Right cardiac atrium (tissue), 5 donors: Measurements from ENCODE around the gene CIITA. TPM values are rescaled to one million over a fixed set of nuclear protein-coding genes. Genes with fewer than 3 reads are reported as not detected.
A peak's percentile ranks its signal among the peaks of the same experiment; 100 is the strongest.

Experiments used
- ATAC-seq, 2 donors: fragments of 200-7000 bp; cut with Tn5 transposase; one replicate each; pipeline versions ENCODE4 v1.8.0 to v1.9.1; 2020; ENCODE audit warnings: moderate library complexity in 2 of 2, mild to moderate bottlenecking in 1 of 2
- DNase-seq, 3 donors: peaks; one replicate each; pipeline ENCODE4 v3.0.0-alpha.2; 2020
- H3K27ac ChIP-seq: one replicate; pipeline ENCODE4 v1.5.1; 2013; ENCODE audit warnings: mild to moderate bottlenecking, low read length, control low read depth, moderate library complexity
- H3K27me3 ChIP-seq: one replicate; pipeline ENCODE4 v1.6.1; 2013; ENCODE audit not compliant: control insufficient read depth, insufficient read depth
- H3K4me1 ChIP-seq: one replicate; pipeline ENCODE4 v1.6.1; 2013; ENCODE audit warnings: low read length; ENCODE audit not compliant: control insufficient read depth, insufficient read depth
- H3K4me3 ChIP-seq: one replicate; pipeline ENCODE4 v1.5.1; 2013; ENCODE audit warnings: low read length, control low read depth
- H3K9me3 ChIP-seq: one replicate; pipeline ENCODE4 v1.6.1; 2013; ENCODE audit warnings: low read length; ENCODE audit not compliant: control insufficient read depth
- WGBS: extraction: QIAGEN DNeasy Blood & Tissue Kit; methylation state at CpG from one replicate; pipeline ENCODE4 v1.1.7; 2013; 5-methylcytosine and 5-hydroxymethylcytosine counted together
- intact Hi-C, 4 donors: fragments of 100-400 bp; cut with DNase I; formaldehyde crosslinking; loops; one replicate each; pipeline versions ENCODE4 v1.11.0 to v1.14.0; 2022 to 2023
- polyA plus RNA-seq: library from polyadenylated mRNA; stranded (reverse); fragments of 200-250 nt; gene quantifications from one replicate; pipeline ENCODE4 v1.2.3, GENCODE V29; 2013
- total RNA-seq, 4 donors: library from RNA; stranded (reverse); fragmentation: NEBNext Ultra II Directional; extraction: Animal tissue kit (Norgen Biotek cat#: 25700); gene quantifications; one replicate each; pipeline ENCODE4 v1.2.1, GENCODE V29; 2021
- donor health status: healthy with polysubstance abuse.
- donor health status: DM: no; HTN: yes; CAD: no.
- donor health status: DM: no; HTN: no; CAD: no.
- donor health status: DM: no; HTN: yes; CAD: no; lungs with severe emphysema.
- donor health status: DM: yes; HTN: yes; CAD: no.

Gene CIITA
- total and polyA plus RNA-seq, 5 donors = 5.3 to 9.1 (median 7.3) TPM

- Histone ChIP-seq H3K4me1 (peaks cover 3% of the 10 kb centered on the region), H3K9me3 (no peaks in the 10 kb centered on the region), H3K27ac (no peak overlapping the region), H3K27me3 (no peaks in the 10 kb centered on the region), H3K4me3 (no peak overlapping the region)
- ATAC-seq (peak; percentile 61 to 68), DNase-seq (peak in 1 of 3 donors; percentile 32)
- intact Hi-C loops = loop anchor here in 3 of 4 donors (2.0 to 10.0 kb wide), 4 partner anchors 133 to 386 kb away; partner anchors contain the start of gene SOCS1 (in 1 of the 3)
- WGBS = 42% methylated on average over 3 of the region's 3 CpGs
Measured at GRCh38 chr16:10971560-10971961, 94.6 kb downstream of the CIITA start.

- H3K27me3 ChIP-seq = no peaks in the 10 kb centered on the region
- H3K4me3 ChIP-seq = no peak overlapping the region
- H3K9me3 ChIP-seq = no peaks in the 10 kb centered on the region
- H3K4me1 ChIP-seq = peaks cover 3% of the 10 kb centered on the region
- ATAC-seq (no peak), DNase-seq (peak; percentile 24 to 63 (median 44))
- intact Hi-C loops = loop anchor here in 2 of 4 donors (5.0 to 10.0 kb wide), 2 partner anchors 133 to 385 kb away; no protein-coding TSS in a partner anchor
- no peak overlapping the region for H3K27ac ChIP-seq
- WGBS = 49% methylated on average over 4 of the region's 4 CpGs
Measured at GRCh38 chr16:10972108-10972818, 95.3 kb downstream of the CIITA start.

- ATAC-seq = no peak
Measured at GRCh38 chr16:10972819-10973464, 95.9 kb downstream of the CIITA start.

GRCh38 chr16:10976634-10977033, 99.6 kb downstream of the CIITA start:
- WGBS = 79% methylated on average over 3 of the region's 3 CpGs
- no peaks in the 10 kb centered on the region for H3K9me3 ChIP-seq
- intact Hi-C loops = loop anchor here in 1 of 4 donors (10.0 kb wide), 1 partner anchor 128 kb away; no protein-coding TSS in a partner anchor
- no peak overlapping the region for H3K27ac ChIP-seq
- DNase-seq = no peak
- no peaks in the 10 kb centered on the region for H3K27me3 ChIP-seq
- ATAC-seq = no peak
- no peak overlapping the region for H3K4me3 ChIP-seq
- no peaks in the 10 kb centered on the region for H3K4me1 ChIP-seq

More at GRCh38 chr16:10972819-10973464, 95.9 kb downstream of the CIITA start:
- Histone ChIP-seq H3K4me1 (no peaks in the 10 kb centered on the region), H3K27me3 (no peaks in the 10 kb centered on the region), H3K9me3 (no peaks in the 10 kb centered on the region), H3K4me3 (no peak overlapping the region), H3K27ac (no peak overlapping the region)
- intact Hi-C loops = loop anchor here in 2 of 4 donors (5.0 to 10.0 kb wide), 2 partner anchors 132 to 384 kb away; no protein-coding TSS in a partner anchor
- WGBS = 82% methylated on average over 12 of the region's 12 CpGs
- no peak for DNase-seq

- H3K9me3 ChIP-seq = no peaks in the 10 kb centered on the region
- H3K27ac ChIP-seq = no peak overlapping the region
- ATAC-seq (no peak), DNase-seq (no peak)
- 94% methylated on average over 6 of the region's 6 CpGs for WGBS
- H3K4me3 ChIP-seq = no peak overlapping the region
- no peaks in the 10 kb centered on the region for H3K27me3 ChIP-seq
- no peaks in the 10 kb centered on the region for H3K4me1 ChIP-seq
- intact Hi-C loops = loop anchor here in 1 of 4 donors (10.0 kb wide), 1 partner anchor 127 kb away; no protein-coding TSS in a partner anchor
Measured at GRCh38 chr16:10978124-10978523, 101.1 kb downstream of the CIITA start.

- no peaks in the 10 kb centered on the region for H3K27me3 ChIP-seq
- intact Hi-C loops = loop anchor here in 1 of 4 donors (10.0 kb wide), 1 partner anchor 126 kb away; no protein-coding TSS in a partner anchor
- 93% methylated on average over 14 of the region's 14 CpGs for WGBS
- no peak overlapping the region for H3K4me3 ChIP-seq
- H3K9me3 ChIP-seq = no peaks in the 10 kb centered on the region
- H3K27ac ChIP-seq = no peak overlapping the region
- DNase-seq = no peak
- no peak for ATAC-seq
- H3K4me1 ChIP-seq = no peaks in the 10 kb centered on the region
Measured at GRCh38 chr16:10978871-10979446, 102.0 kb downstream of the CIITA start.

- Histone ChIP-seq H3K27me3 (no peaks in the 10 kb centered on the region), H3K27ac (peak overlapping the region; percentile 7), H3K9me3 (no peaks in the 10 kb centered on the region), H3K4me1 (no peaks in the 10 kb centered on the region), H3K4me3 (no peak overlapping the region)
- intact Hi-C loops = loop anchor here in 1 of 4 donors (10.0 kb wide), 1 partner anchor 125 kb away; no protein-coding TSS in a partner anchor
- peak; percentile 65 to 82 for ATAC-seq
- peak; percentile 29 to 76 (median 68) for DNase-seq
- WGBS = 63% methylated on average over 19 of the region's 19 CpGs
Measured at GRCh38 chr16:10979717-10980601, 103.0 kb downstream of the CIITA start.

- intact Hi-C loops = no loop called here
- ATAC-seq = no peak
- H3K4me1 ChIP-seq = no peaks in the 10 kb centered on the region
- H3K27ac ChIP-seq = no peak overlapping the region
- no peaks in the 10 kb centered on the region for H3K9me3 ChIP-seq
- DNase-seq = no peak
- H3K27me3 ChIP-seq = no peaks in the 10 kb centered on the region
- no peak overlapping the region for H3K4me3 ChIP-seq
- 86% methylated on average over 3 of the region's 3 CpGs for WGBS
Measured at GRCh38 chr16:10980813-10981212, 103.8 kb downstream of the CIITA start.

GRCh38 chr16:10981697-10982216, 104.8 kb downstream of the CIITA start:
- intact Hi-C loops = no loop called here
- H3K4me1 ChIP-seq = no peaks in the 10 kb centered on the region
- no peaks in the 10 kb centered on the region for H3K27me3 ChIP-seq
- no peaks in the 10 kb centered on the region for H3K9me3 ChIP-seq
- 92% methylated on average over 4 of the region's 4 CpGs for WGBS
- H3K4me3 ChIP-seq = no peak overlapping the region
- peak; percentile 23 to 38 for ATAC-seq
- H3K27ac ChIP-seq = no peak overlapping the region
- no peak for DNase-seq
